ENCODE data around the gene STMND1. TPM values are rescaled to one million over a fixed set of nuclear protein-coding genes. Genes with fewer than 3 reads are reported as not detected.

The STMND1 gene
- polyA plus RNA-seq, 2 of the 4 experiments (the other 2 are of a cell fraction): not detected

DNA sequence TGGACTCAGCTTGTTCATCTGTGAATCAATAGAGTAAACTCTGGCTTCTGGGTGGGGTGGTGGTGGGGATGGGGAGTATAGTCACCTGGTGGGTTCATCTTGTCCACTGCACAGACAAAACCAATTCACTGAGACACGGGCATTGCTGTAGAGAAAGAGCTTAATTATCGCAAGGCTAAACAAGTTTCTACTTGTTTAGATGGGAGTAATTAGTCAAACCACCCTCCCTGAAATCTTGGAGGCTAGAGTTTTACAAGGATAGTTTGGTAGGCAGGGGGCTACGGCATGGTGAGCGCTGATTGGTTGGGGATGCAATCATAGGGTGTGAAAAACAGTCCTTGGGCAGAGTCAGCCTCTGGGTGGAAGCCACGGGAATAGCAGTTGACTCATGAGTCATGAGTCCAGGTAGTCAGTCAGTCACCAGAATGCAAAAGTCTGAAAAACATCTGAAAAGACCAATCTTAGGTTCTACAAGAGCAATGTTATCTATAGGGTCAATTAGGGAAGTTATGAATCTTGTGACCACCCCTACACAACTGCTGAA lies 77.8 kb downstream of the STMND1 start:
- WGBS (ENCODE audit: missing lambda C conversion rate): 78% methylated on average over 5 of the region's 5 CpGs
- no peak for FAIRE-seq
- ChIA-PET CTCF (interaction anchor here (0.6 kb wide), 1 partner anchor 22 kb away, joined by 3 read pairs; no protein-coding TSS in a partner anchor), POLR2A (no interaction called here)
- peak in 1 of 2 experiments; percentile 13 for DNase-seq (ENCODE audit: low read depth in 1 of 2, low spot score in 1 of 2)
- H3K4me3 ChIP-seq: no peak overlapping the region
- no peaks in the 10 kb centered on the region for H3K9me3 ChIP-seq
- peaks cover 10% of the 10 kb centered on the region; the same call in 1 of the 3 replicates for H3K4me1 ChIP-seq
- no peak overlapping the region for H3K4me2 ChIP-seq
- H3K27ac ChIP-seq: peak overlapping the region in 1 of 2 experiments; percentile 35; a peak in 1 of 6 replicates
- TF ChIP-seq GATA3 (IDR thresholded peaks at IDR 0.05; ENCODE audit: borderline replicate concordance) (no peak), ZC3H11A (IDR thresholded peaks at IDR 0.05) (no peak), CBX2 (IDR thresholded peaks at IDR 0.05; ENCODE audit: borderline replicate concordance, low read depth) (no peak), MAFK (IDR thresholded peaks at IDR 0.05; ENCODE audit: partially characterized antibody) (no peak), RNF2 (IDR thresholded peaks at IDR 0.05; ENCODE audit: borderline replicate concordance, low read depth) (no peak), EHF (CRISPR knock-in tag; IDR thresholded peaks at IDR 0.05) (no peak), HOXB5 (CRISPR knock-in tag; IDR thresholded peaks at IDR 0.05) (no peak), CHD2 (IDR thresholded peaks at IDR 0.05; ENCODE audit: low read length, partially characterized antibody) (no peak)
- TF ChIP-seq, protein P1, sequence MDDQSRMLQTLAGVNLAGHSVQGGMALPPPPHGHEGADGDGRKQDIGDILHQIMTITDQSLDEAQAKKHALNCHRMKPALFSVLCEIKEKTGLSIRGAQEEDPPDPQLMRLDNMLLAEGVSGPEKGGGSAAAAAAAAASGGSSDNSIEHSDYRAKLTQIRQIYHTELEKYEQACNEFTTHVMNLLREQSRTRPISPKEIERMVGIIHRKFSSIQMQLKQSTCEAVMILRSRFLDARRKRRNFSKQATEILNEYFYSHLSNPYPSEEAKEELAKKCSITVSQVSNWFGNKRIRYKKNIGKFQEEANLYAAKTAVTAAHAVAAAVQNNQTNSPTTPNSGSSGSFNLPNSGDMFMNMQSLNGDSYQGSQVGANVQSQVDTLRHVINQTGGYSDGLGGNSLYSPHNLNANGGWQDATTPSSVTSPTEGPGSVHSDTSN (IDR thresholded peaks at IDR 0.05): no peak
- TF ChIP-seq, protein P2, sequence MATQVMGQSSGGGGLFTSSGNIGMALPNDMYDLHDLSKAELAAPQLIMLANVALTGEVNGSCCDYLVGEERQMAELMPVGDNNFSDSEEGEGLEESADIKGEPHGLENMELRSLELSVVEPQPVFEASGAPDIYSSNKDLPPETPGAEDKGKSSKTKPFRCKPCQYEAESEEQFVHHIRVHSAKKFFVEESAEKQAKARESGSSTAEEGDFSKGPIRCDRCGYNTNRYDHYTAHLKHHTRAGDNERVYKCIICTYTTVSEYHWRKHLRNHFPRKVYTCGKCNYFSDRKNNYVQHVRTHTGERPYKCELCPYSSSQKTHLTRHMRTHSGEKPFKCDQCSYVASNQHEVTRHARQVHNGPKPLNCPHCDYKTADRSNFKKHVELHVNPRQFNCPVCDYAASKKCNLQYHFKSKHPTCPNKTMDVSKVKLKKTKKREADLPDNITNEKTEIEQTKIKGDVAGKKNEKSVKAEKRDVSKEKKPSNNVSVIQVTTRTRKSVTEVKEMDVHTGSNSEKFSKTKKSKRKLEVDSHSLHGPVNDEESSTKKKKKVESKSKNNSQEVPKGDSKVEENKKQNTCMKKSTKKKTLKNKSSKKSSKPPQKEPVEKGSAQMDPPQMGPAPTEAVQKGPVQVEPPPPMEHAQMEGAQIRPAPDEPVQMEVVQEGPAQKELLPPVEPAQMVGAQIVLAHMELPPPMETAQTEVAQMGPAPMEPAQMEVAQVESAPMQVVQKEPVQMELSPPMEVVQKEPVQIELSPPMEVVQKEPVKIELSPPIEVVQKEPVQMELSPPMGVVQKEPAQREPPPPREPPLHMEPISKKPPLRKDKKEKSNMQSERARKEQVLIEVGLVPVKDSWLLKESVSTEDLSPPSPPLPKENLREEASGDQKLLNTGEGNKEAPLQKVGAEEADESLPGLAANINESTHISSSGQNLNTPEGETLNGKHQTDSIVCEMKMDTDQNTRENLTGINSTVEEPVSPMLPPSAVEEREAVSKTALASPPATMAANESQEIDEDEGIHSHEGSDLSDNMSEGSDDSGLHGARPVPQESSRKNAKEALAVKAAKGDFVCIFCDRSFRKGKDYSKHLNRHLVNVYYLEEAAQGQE (IDR thresholded peaks at IDR 0.05): no peak
- TF ChIP-seq, protein P3, sequence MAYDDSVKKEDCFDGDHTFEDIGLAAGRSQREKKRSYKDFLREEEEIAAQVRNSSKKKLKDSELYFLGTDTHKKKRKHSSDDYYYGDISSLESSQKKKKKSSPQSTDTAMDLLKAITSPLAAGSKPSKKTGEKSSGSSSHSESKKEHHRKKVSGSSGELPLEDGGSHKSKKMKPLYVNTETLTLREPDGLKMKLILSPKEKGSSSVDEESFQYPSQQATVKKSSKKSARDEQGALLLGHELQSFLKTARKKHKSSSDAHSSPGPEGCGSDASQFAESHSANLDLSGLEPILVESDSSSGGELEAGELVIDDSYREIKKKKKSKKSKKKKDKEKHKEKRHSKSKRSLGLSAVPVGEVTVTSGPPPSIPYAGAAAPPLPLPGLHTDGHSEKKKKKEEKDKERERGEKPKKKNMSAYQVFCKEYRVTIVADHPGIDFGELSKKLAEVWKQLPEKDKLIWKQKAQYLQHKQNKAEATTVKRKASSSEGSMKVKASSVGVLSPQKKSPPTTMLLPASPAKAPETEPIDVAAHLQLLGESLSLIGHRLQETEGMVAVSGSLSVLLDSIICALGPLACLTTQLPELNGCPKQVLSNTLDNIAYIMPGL (CRISPR knock-in tag; IDR thresholded peaks at IDR 0.05; ENCODE audit: borderline replicate concordance): no peak
- TF ChIP-seq, protein P4, sequence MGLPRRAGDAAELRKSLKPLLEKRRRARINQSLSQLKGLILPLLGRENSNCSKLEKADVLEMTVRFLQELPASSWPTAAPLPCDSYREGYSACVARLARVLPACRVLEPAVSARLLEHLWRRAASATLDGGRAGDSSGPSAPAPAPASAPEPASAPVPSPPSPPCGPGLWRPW (IDR thresholded peaks at IDR 0.05): no peak
- 0 out of 6 replicates have a peak, but pooled peaks of 1 of the 2 experiments have one; percentile 34 for ATAC-seq

Other genes with a start within 250 kb of the STMND1 start
- 21.5 and 27.5 TPM in 2 replicates for gene RBM24, start 179.3 kb downstream of the STMND1 start, polyA plus RNA-seq (2011; rRNA removed)
- gene RBM24, start 179.3 kb downstream of the STMND1 start, polyA plus RNA-seq (2017; fragmentation: RNase III; extraction: RNeasy Plus Mini Kit Qiagen cat#74134 plus additional on column Dnase treatment): 13.5 to 13.9 TPM (median 13.7 TPM) in 3 replicates